GM10248 (cell line): ENCODE measurements around the gene BMP8B.

Experiments used
- CTCF ChIA-PET: fragments of 300-600 bp; sonication (Branson Sonifier 250); formaldehyde crosslinking; extraction: SDS; loops from one replicate; lab custom pipeline; 2021; ENCODE audit warnings: antibody characterized with exemption; lab: Yijun Ruan, JAX
- POLR2A ChIA-PET: fragments of 350-650 bp; sonication (Branson Sonifier 250); formaldehyde crosslinking; extraction: SDS; loops from one replicate; lab custom pipeline; 2020; ENCODE audit warnings: antibody characterized with exemption; lab: Yijun Ruan, JAX
- DNase-seq: peaks from one replicate; pipeline ENCODE4 v3.0.0; 2012; ENCODE audit errors: extremely low spot score
- CTCF ChIP-seq: IDR thresholded peaks from 2 replicates; pipeline ENCODE4 v1.5.1; 2012; ENCODE audit warnings: mild to moderate bottlenecking, low read depth; ENCODE audit errors: extremely low read depth, missing control alignments, control extremely low read depth

Gene BMP8B

GRCh38 chr1:39753132-39754025, 35.3 kb downstream of the BMP8B start:
- no peak for TF ChIP-seq CTCF
- POLR2A ChIA-PET = no interaction called here
- CTCF ChIA-PET = no interaction called here
- no peak for DNase-seq

GRCh38 chr1:39752703-39753102, 36.0 kb downstream of the BMP8B start:
- no peak for TF ChIP-seq CTCF
- DNase-seq = no peak
- CTCF ChIA-PET = interaction anchor here (1.0 kb wide), 1 partner anchor 14 kb away, joined by 4 read pairs; the partner anchor contains the start of gene PPIE
- POLR2A ChIA-PET = interaction anchor here (1.3 kb wide), 1 partner anchor 14 kb away, joined by 4 read pairs; the partner anchor contains the start of gene PPIE

DNA sequence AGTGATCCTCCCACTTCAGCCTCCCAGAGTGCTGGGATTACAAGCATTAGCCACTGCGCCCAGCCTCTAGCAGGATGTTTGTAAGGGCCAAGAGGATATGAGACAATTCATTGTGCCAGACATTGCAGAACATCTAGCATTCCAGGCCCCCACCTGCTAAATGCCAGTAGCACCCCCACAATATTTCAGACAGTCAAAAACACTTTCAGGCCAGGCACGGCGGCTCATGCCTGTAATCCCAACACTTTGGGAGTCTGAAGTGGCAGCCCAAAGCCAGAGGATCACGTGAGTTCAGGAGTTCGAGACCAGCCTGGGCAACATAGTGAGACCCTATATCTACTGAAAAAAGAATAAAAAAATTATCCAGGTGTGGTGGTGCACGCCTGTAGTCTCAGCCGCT, 37.1 kb downstream of the BMP8B start:
- DNase-seq = no peak
- TF ChIP-seq CTCF = no peak
- ChIA-PET CTCF (interaction anchor here (1.0 kb wide), 1 partner anchor 13 kb away, joined by 4 read pairs; the partner anchor contains the start of gene PPIE), POLR2A (interaction anchor here (1.3 kb wide), 1 partner anchor 12 kb away, joined by 4 read pairs; the partner anchor contains the start of gene PPIE)

DNA sequence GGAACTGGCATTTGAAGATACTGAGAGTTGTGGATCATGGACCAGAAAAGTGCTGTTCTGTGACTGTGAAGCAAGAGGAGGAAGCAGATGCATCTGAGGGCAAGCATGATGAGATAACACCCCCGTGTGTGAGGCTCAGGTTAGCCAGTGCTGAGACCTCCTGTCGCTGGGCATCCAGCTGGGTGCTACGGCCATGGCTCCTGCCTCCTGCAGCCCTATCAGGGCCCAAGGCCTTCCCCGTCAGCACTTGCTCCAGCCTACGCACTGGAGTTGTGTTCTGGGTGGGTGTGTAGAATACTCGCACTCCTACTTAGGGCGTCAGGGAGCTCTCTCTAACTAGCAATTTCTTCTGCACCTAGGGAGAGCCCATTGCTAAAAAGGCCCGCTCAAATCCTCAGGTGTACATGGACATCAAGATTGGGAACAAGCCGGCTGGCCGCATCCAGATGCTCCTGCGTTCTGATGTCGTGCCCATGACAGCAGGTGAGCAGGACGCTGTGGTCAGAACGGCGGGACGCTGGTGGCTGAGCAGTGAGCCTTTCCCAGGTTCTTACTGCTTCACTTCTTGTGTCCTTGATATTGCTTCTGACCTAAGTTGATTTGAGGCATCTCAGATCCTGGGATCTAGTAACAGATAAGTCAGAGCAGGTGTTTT, 43.5 kb downstream of the BMP8B start:
- TF ChIP-seq CTCF = no peak
- CTCF ChIA-PET = interaction anchor here (1.0 kb wide), 1 partner anchor 10 kb away, joined by 4 read pairs; no protein-coding TSS in a partner anchor
- POLR2A ChIA-PET = no interaction called here
- no peak for DNase-seq

GRCh38 chr1:39738622-39739366, 49.9 kb downstream of the BMP8B start, which contains the start of gene PPIE:
Gene PPIE, plus strand, starts transcription at chr1:39738882. Its CDS starts 19 bp downstream, at chr1:39738901.
- peak; percentile 95 for DNase-seq
- ChIA-PET POLR2A (interaction anchor here (0.6 to 1.1 kb wide), 3 partner anchors 13 to 1912 kb away, joined by 3 to 4 read pairs (median 3); no protein-coding TSS in a partner anchor), CTCF (interaction anchor here (0.9 to 1.8 kb wide), 11 partner anchors 10 to 180 kb away, joined by 3 to 12 read pairs (median 4); no protein-coding TSS in a partner anchor)
- TF ChIP-seq CTCF = no peak

DNA sequence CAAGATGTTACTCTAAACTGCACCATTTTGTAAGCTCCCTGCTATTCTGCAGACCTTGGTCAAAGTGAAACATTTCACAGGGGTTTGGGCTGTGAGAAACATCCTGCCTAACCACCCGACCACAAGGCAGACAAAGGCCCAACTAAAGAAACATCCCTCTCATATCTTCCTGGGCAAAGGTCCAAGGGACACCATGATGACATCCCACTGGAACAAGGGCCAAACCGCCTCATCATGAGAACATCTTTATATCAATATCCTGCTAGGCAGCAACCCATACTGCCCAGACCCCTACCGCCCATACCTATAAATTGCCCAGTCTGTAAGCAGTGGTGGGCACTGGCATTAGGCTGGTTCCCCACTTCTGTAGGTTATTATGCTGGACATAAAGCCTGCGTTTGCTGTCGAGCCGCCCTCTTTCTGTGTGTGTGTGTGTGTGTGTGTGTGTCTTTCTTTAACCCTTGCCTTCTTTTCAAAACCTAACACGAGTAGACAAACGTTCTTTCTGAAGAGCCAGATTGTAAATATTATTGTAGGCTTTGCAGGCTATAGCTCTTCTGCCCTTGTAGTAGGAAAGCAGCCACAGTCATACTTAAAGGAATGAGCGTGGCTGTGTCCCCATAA, 51.0 kb downstream of the BMP8B start:
- ChIA-PET POLR2A (no interaction called here), CTCF (interaction anchor here (0.9 to 1.7 kb wide), 3 partner anchors 68 to 181 kb away, joined by 3 to 4 read pairs (median 3); no protein-coding TSS in a partner anchor)
- no peak for TF ChIP-seq CTCF
- no peak for DNase-seq
